Measurements from ENCODE around the gene DNM3.

DNA sequence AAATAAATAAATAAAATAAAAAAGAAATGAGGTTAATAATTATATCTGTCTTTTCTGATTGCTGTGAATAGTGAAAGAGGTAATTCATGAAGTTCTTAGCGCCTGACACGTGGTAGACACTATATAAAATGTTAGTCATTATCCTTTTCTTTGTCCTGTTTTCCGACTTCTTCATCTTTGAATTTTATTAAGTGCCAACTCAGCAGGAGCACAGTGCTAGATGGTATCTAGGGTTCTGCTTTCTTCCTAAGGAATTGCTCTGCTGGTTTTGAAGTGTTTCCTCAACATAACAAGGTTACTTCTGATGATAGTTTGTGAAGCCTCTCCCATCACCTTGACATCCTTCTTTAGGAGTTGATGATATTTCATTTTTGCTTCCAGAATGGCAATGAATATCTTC, 227.0 kb downstream of the DNM3 start:
- no peak for TF ChIP-seq CTCF (conservative IDR thresholded peaks at IDR 0.05 in 1 of 2, IDR thresholded peaks at IDR 0.05 in 1 of 2; ENCODE audit: extremely low read depth in 1 of 2, insufficient read depth in 1 of 2, low read depth in 1 of 2, low read length in 2 of 2)
- no peak for TF ChIP-seq EZH2 (IDR thresholded peaks at IDR 0.05; ENCODE audit: borderline replicate concordance, low read length)
